T-helper 22 cell (primary cell): ENCODE measurements around the gene PCDHGA12.

Experiments used
- DNase-seq: peaks from one replicate; pipeline ENCODE4 v3.0.0-alpha.2; 2020; ENCODE audit warnings: low read depth

The PCDHGA12 gene

GRCh38 chr5:141439411-141440141, 9.3 kb downstream of the PCDHGA12 start:
- DNase-seq: no peak

- DNase-seq: no peak
Measured at GRCh38 chr5:141440341-141440740, 10.0 kb downstream of the PCDHGA12 start.

- no peak for DNase-seq
Measured at GRCh38 chr5:141441571-141442170, 11.4 kb downstream of the PCDHGA12 start.

- DNase-seq: no peak
Measured at GRCh38 chr5:141465351-141465750, 35.0 kb downstream of the PCDHGA12 start.

GRCh38 chr5:141475625-141476131, 45.4 kb downstream of the PCDHGA12 start, which contains the start of gene PCDHGC3:
PCDHGC3 (plus strand) TSS chr5:141475966; CDS start chr5:141476117, 151 bp downstream.
- DNase-seq: no peak

- no peak for DNase-seq
Measured at GRCh38 chr5:141476132-141476911, 46.0 kb downstream of the PCDHGA12 start.

GRCh38 chr5:141477044-141477575, 46.8 kb downstream of the PCDHGA12 start:
- no peak for DNase-seq

- DNase-seq: no peak
Measured at GRCh38 chr5:141477815-141478214, 47.5 kb downstream of the PCDHGA12 start.

GRCh38 chr5:141478321-141478945, 48.1 kb downstream of the PCDHGA12 start:
- no peak for DNase-seq

GRCh38 chr5:141479776-141480175, 49.5 kb downstream of the PCDHGA12 start:
- DNase-seq: no peak
